GM19240 (cell line): ENCODE measurements around the gene HELT.

Experiments
- DNase-seq: peaks from one replicate; pipeline ENCODE4 v3.0.0; 2011; ENCODE audit warnings: low spot score; ENCODE audit not compliant: insufficient read length

The HELT gene

GRCh38 chr4:185003596-185004351 lies 14.5 kb upstream of the HELT start:
- no peak for DNase-seq

- DNase-seq: no peak
Observed at GRCh38 chr4:185004562-185005218, 13.6 kb upstream of the HELT start.

- peak; percentile 73 for DNase-seq
Observed at GRCh38 chr4:185005219-185005819, 13.0 kb upstream of the HELT start.

GRCh38 chr4:185011408-185011807 lies 6.9 kb upstream of the HELT start:
- no peak for DNase-seq

- no peak for DNase-seq
Observed at GRCh38 chr4:185013417-185014125, 4.7 kb upstream of the HELT start.

GRCh38 chr4:185015108-185015507 lies 3.2 kb upstream of the HELT start:
- no peak for DNase-seq

GRCh38 chr4:185016101-185016940 lies 2.0 kb upstream of the HELT start:
- DNase-seq: no peak

GRCh38 chr4:185016946-185017758 lies 1.1 kb upstream of the HELT start:
- DNase-seq: no peak

GRCh38 chr4:185018834-185019455 lies 655 bp downstream of the HELT start:
- no peak for DNase-seq

GRCh38 chr4:185019456-185020292 lies 1.4 kb downstream of the HELT start:
- DNase-seq: no peak

- DNase-seq: no peak
Observed at GRCh38 chr4:185020293-185020808, 2.1 kb downstream of the HELT start.

- DNase-seq: no peak
Observed at GRCh38 chr4:185020863-185021761, 2.8 kb downstream of the HELT start.

- DNase-seq: no peak
Observed at GRCh38 chr4:185023471-185023870, 5.2 kb downstream of the HELT start.

- no peak for DNase-seq
Observed at GRCh38 chr4:185028625-185029024, 10.3 kb downstream of the HELT start.

- no peak for DNase-seq
Observed at GRCh38 chr4:185031611-185032010, 13.3 kb downstream of the HELT start.

GRCh38 chr4:185033072-185033471 lies 14.8 kb downstream of the HELT start:
- no peak for DNase-seq

- no peak for DNase-seq
Observed at GRCh38 chr4:185033950-185034349, 15.7 kb downstream of the HELT start.

- DNase-seq: no peak
Observed at GRCh38 chr4:185035284-185035683, 17.0 kb downstream of the HELT start.
